GM19238 (cell line): ENCODE measurements around the gene MSLN.

Source experiments
- DNase-seq: peaks from one replicate; pipeline ENCODE4 v3.0.0; 2011; ENCODE audit warnings: low spot score; ENCODE audit not compliant: insufficient read length

Gene MSLN

DNA sequence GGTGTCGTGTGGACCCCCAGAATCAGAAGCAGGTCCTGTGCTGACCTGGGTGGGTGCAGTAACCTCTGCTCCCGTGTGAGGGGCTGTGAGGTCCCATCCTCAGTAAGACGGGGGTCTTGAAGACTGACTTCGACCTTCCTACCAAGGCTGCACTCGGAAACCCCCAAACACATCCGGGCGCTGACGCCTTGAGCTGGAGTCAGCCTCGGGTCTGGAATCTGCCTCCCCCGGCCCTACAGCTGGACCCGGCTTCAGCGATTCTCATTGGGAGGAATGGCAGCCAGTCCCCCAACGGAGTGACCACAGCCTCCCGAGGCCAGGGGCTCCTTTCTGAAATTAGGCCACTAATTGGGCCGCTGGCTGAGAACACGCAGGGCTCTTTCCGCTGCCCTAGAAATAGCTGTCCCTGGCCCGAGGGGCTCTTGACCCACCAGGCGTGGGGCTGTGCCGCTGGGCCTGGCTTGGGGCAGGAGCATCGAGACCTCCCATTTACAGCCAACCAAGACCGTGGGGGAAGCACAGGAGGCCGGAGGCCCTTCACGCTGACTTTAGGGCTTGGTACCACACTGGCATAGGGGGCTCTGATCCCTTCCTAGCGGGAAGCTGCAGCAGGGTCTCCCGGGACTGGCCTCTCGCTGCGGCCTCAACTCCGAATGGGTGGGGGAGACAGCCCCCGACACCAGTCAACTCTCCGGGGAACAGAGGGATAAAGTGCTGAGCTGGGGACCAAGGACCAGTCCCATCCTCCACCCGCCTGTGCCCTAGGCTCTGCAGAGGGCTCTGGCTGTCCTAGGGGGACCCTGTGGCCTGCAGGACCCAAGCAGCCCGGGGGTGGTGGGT is 42.6 kb downstream of the MSLN start:
- no peak for DNase-seq

- no peak for DNase-seq
Observed at GRCh38 chr16:803754-804080, 43.2 kb downstream of the MSLN start.

- no peak for DNase-seq
Observed at GRCh38 chr16:804193-805048, 43.9 kb downstream of the MSLN start.

GRCh38 chr16:805474-805873 is 44.9 kb downstream of the MSLN start:
- no peak for DNase-seq

GRCh38 chr16:807347-808084 is 47.0 kb downstream of the MSLN start:
- peak; percentile 96 for DNase-seq

- DNase-seq = no peak
Observed at GRCh38 chr16:808085-808386, 47.5 kb downstream of the MSLN start.

- DNase-seq = no peak
Observed at GRCh38 chr16:813204-813915, 52.8 kb downstream of the MSLN start.

DNA sequence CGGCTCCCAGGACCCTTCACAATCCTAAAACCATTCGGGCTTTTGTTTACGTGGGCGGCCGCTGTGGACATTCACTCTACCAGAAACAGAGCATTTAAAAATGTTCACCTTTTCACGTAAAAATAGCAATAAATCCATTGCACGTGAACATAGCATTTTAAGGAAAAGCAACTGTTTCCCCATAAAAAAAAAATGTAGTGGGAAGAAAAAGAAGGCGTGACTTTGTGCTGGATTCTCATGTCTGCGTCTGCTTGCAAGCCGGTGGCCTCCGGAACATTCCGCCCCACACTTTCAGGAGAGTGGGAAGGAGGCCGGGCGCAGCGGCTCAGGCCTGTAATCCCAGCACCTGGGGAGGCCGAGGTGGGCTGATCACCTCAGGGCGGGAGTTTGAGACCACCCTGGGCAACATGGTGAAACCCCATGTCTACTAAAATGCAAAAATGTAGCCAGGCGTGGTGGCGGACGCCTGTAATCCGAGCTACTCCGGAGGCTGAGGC is 53.4 kb downstream of the MSLN start:
- DNase-seq = no peak

- DNase-seq = no peak
Observed at GRCh38 chr16:814974-815373, 54.4 kb downstream of the MSLN start.

DNA sequence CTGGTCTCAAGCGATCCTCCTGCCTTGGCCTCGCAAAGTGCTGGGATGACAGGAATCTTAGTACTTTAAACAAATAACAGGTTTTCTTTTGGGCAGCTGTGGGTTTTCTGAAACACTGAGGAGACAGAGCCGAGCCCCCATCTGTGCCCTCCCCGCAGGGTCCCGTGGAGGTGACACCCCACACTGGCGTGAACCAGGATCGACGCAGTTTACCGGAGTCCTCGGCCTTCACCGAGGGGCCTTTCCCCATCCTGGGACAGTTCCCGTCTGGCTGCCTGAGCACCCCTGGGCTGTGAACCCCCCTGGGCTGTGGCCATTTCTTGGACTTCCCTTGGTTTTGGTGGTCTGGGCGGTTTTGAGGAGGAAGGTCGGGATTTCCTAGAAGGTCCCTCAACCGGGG is 55.3 kb downstream of the MSLN start:
- no peak for DNase-seq

- DNase-seq = no peak
Observed at GRCh38 chr16:817001-817906, 56.7 kb downstream of the MSLN start.

- DNase-seq = no peak
Observed at GRCh38 chr16:818132-818531, 57.6 kb downstream of the MSLN start.
